ENCODE data around the gene TECPR2.

Gene TECPR2

GRCh38 chr14:102454711-102455110, 92.0 kb downstream of the TECPR2 start:
- H3K27ac ChIP-seq (ENCODE audit: low read depth in 2 of 2, low read length in 2 of 2): no peak overlapping the region
- no peak overlapping the region for H3K4me3 ChIP-seq (ENCODE audit: low read length in 2 of 2)
- no peaks in the 10 kb centered on the region for H3K27me3 ChIP-seq (ENCODE audit: control insufficient read depth in 2 of 2, insufficient read depth in 2 of 2, low read length in 2 of 2)
- no peaks in the 10 kb centered on the region for H3K9me3 ChIP-seq (ENCODE audit: control insufficient read depth in 2 of 2, low read length in 2 of 2)
- no peaks in the 10 kb centered on the region for H3K4me1 ChIP-seq (ENCODE audit: control insufficient read depth in 2 of 2, insufficient read depth in 2 of 2, low read length in 2 of 2)
- peaks cover 30 to 40% of the 10 kb centered on the region in 2 donors for H3K36me3 ChIP-seq (ENCODE audit: control insufficient read depth in 2 of 2, insufficient read depth in 2 of 2, low read length in 2 of 2)
- H3K9ac ChIP-seq (ENCODE audit: low read depth in 1 of 2, low read length in 2 of 2): no peak overlapping the region

- Histone ChIP-seq H3K27ac (ENCODE audit: low read depth in 2 of 2, low read length in 2 of 2) (no peak overlapping the region), H3K9me3 (ENCODE audit: control insufficient read depth in 2 of 2, low read length in 2 of 2) (no peaks in the 10 kb centered on the region), H3K4me1 (ENCODE audit: control insufficient read depth in 2 of 2, insufficient read depth in 2 of 2, low read length in 2 of 2) (no peaks in the 10 kb centered on the region), H3K9ac (ENCODE audit: low read depth in 1 of 2, low read length in 2 of 2) (no peak overlapping the region), H3K4me3 (ENCODE audit: low read length in 2 of 2) (no peak overlapping the region), H3K27me3 (ENCODE audit: control insufficient read depth in 2 of 2, insufficient read depth in 2 of 2, low read length in 2 of 2) (no peaks in the 10 kb centered on the region), H3K36me3 (ENCODE audit: control insufficient read depth in 2 of 2, insufficient read depth in 2 of 2, low read length in 2 of 2) (peaks cover 20 to 23% of the 10 kb centered on the region in 2 donors)
Measured at GRCh38 chr14:102457509-102457908, 94.8 kb downstream of the TECPR2 start.

- no peak overlapping the region for H3K27ac ChIP-seq (ENCODE audit: low read depth in 2 of 2, low read length in 2 of 2)
- H3K27me3 ChIP-seq (ENCODE audit: control insufficient read depth in 2 of 2, insufficient read depth in 2 of 2, low read length in 2 of 2): no peaks in the 10 kb centered on the region
- H3K9me3 ChIP-seq (ENCODE audit: control insufficient read depth in 2 of 2, low read length in 2 of 2): no peaks in the 10 kb centered on the region
- H3K4me3 ChIP-seq (ENCODE audit: low read length in 2 of 2): no peak overlapping the region
- no peak overlapping the region for H3K9ac ChIP-seq (ENCODE audit: low read depth in 1 of 2, low read length in 2 of 2)
- peaks cover 9 to 18% of the 10 kb centered on the region in 2 donors for H3K36me3 ChIP-seq (ENCODE audit: control insufficient read depth in 2 of 2, insufficient read depth in 2 of 2, low read length in 2 of 2)
- peaks cover 19 to 21% of the 10 kb centered on the region in 2 donors for H3K4me1 ChIP-seq (ENCODE audit: control insufficient read depth in 2 of 2, insufficient read depth in 2 of 2, low read length in 2 of 2)
Measured at GRCh38 chr14:102461490-102462338, 99.0 kb downstream of the TECPR2 start.

GRCh38 chr14:102462391-102462790, 99.7 kb downstream of the TECPR2 start:
- no peak overlapping the region for H3K9ac ChIP-seq (ENCODE audit: low read depth in 1 of 2, low read length in 2 of 2)
- H3K36me3 ChIP-seq (ENCODE audit: control insufficient read depth in 2 of 2, insufficient read depth in 2 of 2, low read length in 2 of 2): peaks cover 9 to 18% of the 10 kb centered on the region in 2 donors

GRCh38 chr14:102464006-102464405, 101.3 kb downstream of the TECPR2 start:
- no peak overlapping the region for H3K9ac ChIP-seq (ENCODE audit: low read depth in 1 of 2, low read length in 2 of 2)
- no peak overlapping the region for H3K4me3 ChIP-seq (ENCODE audit: low read length in 2 of 2)
- H3K27me3 ChIP-seq (ENCODE audit: control insufficient read depth in 2 of 2, insufficient read depth in 2 of 2, low read length in 2 of 2): no peaks in the 10 kb centered on the region
- H3K4me1 ChIP-seq (ENCODE audit: control insufficient read depth in 2 of 2, insufficient read depth in 2 of 2, low read length in 2 of 2): peaks cover 19 to 21% of the 10 kb centered on the region in 2 donors
- peaks cover 9 to 16% of the 10 kb centered on the region in 2 donors for H3K36me3 ChIP-seq (ENCODE audit: control insufficient read depth in 2 of 2, insufficient read depth in 2 of 2, low read length in 2 of 2)
- no peaks in the 10 kb centered on the region for H3K9me3 ChIP-seq (ENCODE audit: control insufficient read depth in 2 of 2, low read length in 2 of 2)
- peak overlapping the region; percentile 79 to 86 for H3K27ac ChIP-seq (ENCODE audit: low read depth in 2 of 2, low read length in 2 of 2)

More at GRCh38 chr14:102462391-102462790, 99.7 kb downstream of the TECPR2 start:
- Histone ChIP-seq H3K9me3 (ENCODE audit: control insufficient read depth in 2 of 2, low read length in 2 of 2) (no peaks in the 10 kb centered on the region), H3K27me3 (ENCODE audit: control insufficient read depth in 2 of 2, insufficient read depth in 2 of 2, low read length in 2 of 2) (no peaks in the 10 kb centered on the region), H3K4me3 (ENCODE audit: low read length in 2 of 2) (no peak overlapping the region), H3K4me1 (ENCODE audit: control insufficient read depth in 2 of 2, insufficient read depth in 2 of 2, low read length in 2 of 2) (peaks cover 19 to 21% of the 10 kb centered on the region in 2 donors), H3K27ac (ENCODE audit: low read depth in 2 of 2, low read length in 2 of 2) (no peak overlapping the region)

GRCh38 chr14:102464846-102465341, 102.2 kb downstream of the TECPR2 start:
- peak overlapping the region in 1 of 2 donors; percentile 31 for H3K4me3 ChIP-seq (ENCODE audit: low read length in 2 of 2)
- H3K9me3 ChIP-seq (ENCODE audit: control insufficient read depth in 2 of 2, low read length in 2 of 2): no peaks in the 10 kb centered on the region
- H3K4me1 ChIP-seq (ENCODE audit: control insufficient read depth in 2 of 2, insufficient read depth in 2 of 2, low read length in 2 of 2): peaks cover 19 to 21% of the 10 kb centered on the region in 2 donors
- H3K27ac ChIP-seq (ENCODE audit: low read depth in 2 of 2, low read length in 2 of 2): peak overlapping the region; percentile 79 to 86
- peak overlapping the region in 1 of 2 donors; percentile 16 for H3K9ac ChIP-seq (ENCODE audit: low read depth in 1 of 2, low read length in 2 of 2)
- H3K27me3 ChIP-seq (ENCODE audit: control insufficient read depth in 2 of 2, insufficient read depth in 2 of 2, low read length in 2 of 2): no peaks in the 10 kb centered on the region
- peaks cover 7 to 16% of the 10 kb centered on the region in 2 donors for H3K36me3 ChIP-seq (ENCODE audit: control insufficient read depth in 2 of 2, insufficient read depth in 2 of 2, low read length in 2 of 2)

- H3K4me3 ChIP-seq (ENCODE audit: low read length in 2 of 2): no peak overlapping the region
- H3K9ac ChIP-seq (ENCODE audit: low read depth in 1 of 2, low read length in 2 of 2): no peak overlapping the region
- H3K27ac ChIP-seq (ENCODE audit: low read depth in 2 of 2, low read length in 2 of 2): no peak overlapping the region
- no peaks in the 10 kb centered on the region for H3K27me3 ChIP-seq (ENCODE audit: control insufficient read depth in 2 of 2, insufficient read depth in 2 of 2, low read length in 2 of 2)
- no peaks in the 10 kb centered on the region for H3K9me3 ChIP-seq (ENCODE audit: control insufficient read depth in 2 of 2, low read length in 2 of 2)
- H3K4me1 ChIP-seq (ENCODE audit: control insufficient read depth in 2 of 2, insufficient read depth in 2 of 2, low read length in 2 of 2): peaks cover 13 to 34% of the 10 kb centered on the region in 2 donors
- H3K36me3 ChIP-seq (ENCODE audit: control insufficient read depth in 2 of 2, insufficient read depth in 2 of 2, low read length in 2 of 2): peaks cover 7 to 10% of the 10 kb centered on the region in 2 donors
Measured at GRCh38 chr14:102469261-102469660, 106.5 kb downstream of the TECPR2 start.

GRCh38 chr14:102471921-102472790, 109.4 kb downstream of the TECPR2 start:
- H3K27ac ChIP-seq (ENCODE audit: low read depth in 2 of 2, low read length in 2 of 2): peak overlapping the region in 1 of 2 donors; percentile 32
- H3K4me3 ChIP-seq (ENCODE audit: low read length in 2 of 2): no peak overlapping the region
- H3K36me3 ChIP-seq (ENCODE audit: control insufficient read depth in 2 of 2, insufficient read depth in 2 of 2, low read length in 2 of 2): no peaks in the 10 kb centered on the region

GRCh38 chr14:102472791-102473150, 110.0 kb downstream of the TECPR2 start:
- H3K4me1 ChIP-seq (ENCODE audit: control insufficient read depth in 2 of 2, insufficient read depth in 2 of 2, low read length in 2 of 2): peaks cover 0 to 18% of the 10 kb centered on the region in 2 donors
- no peaks in the 10 kb centered on the region for H3K27me3 ChIP-seq (ENCODE audit: control insufficient read depth in 2 of 2, insufficient read depth in 2 of 2, low read length in 2 of 2)
- no peaks in the 10 kb centered on the region for H3K9me3 ChIP-seq (ENCODE audit: control insufficient read depth in 2 of 2, low read length in 2 of 2)
- no peak overlapping the region for H3K9ac ChIP-seq (ENCODE audit: low read depth in 1 of 2, low read length in 2 of 2)
- no peaks in the 10 kb centered on the region for H3K36me3 ChIP-seq (ENCODE audit: control insufficient read depth in 2 of 2, insufficient read depth in 2 of 2, low read length in 2 of 2)
- no peak overlapping the region for H3K4me3 ChIP-seq (ENCODE audit: low read length in 2 of 2)
- peak overlapping the region in 1 of 2 donors; percentile 25 for H3K27ac ChIP-seq (ENCODE audit: low read depth in 2 of 2, low read length in 2 of 2)

More at GRCh38 chr14:102471921-102472790, 109.4 kb downstream of the TECPR2 start:
- H3K9ac ChIP-seq (ENCODE audit: low read depth in 1 of 2, low read length in 2 of 2): no peak overlapping the region
- H3K4me1 ChIP-seq (ENCODE audit: control insufficient read depth in 2 of 2, insufficient read depth in 2 of 2, low read length in 2 of 2): peaks cover 0 to 18% of the 10 kb centered on the region in 2 donors
- H3K9me3 ChIP-seq (ENCODE audit: control insufficient read depth in 2 of 2, low read length in 2 of 2): no peaks in the 10 kb centered on the region
- H3K27me3 ChIP-seq (ENCODE audit: control insufficient read depth in 2 of 2, insufficient read depth in 2 of 2, low read length in 2 of 2): no peaks in the 10 kb centered on the region

Measured in mucosa of rectum (tissue), 2 donors.